ENCODE measurements around the gene CHCHD6.

CHCHD6 gene

GRCh38 chr3:126714276-126714900, 10.3 kb downstream of the CHCHD6 start:
- H3K9me3 ChIP-seq (ENCODE audit: control insufficient read depth, low read length): no peaks in the 10 kb centered on the region
- H3K27ac ChIP-seq (ENCODE audit: low read depth, low read length, severe bottlenecking): no peak overlapping the region
- no peaks in the 10 kb centered on the region for H3K36me3 ChIP-seq (ENCODE audit: control insufficient read depth, insufficient read depth, low read length)
- WGBS, 2 experiments (ENCODE audit: insufficient coverage in 2 of 2): 85 to 93% methylated on average over 13 of the region's 14 CpGs
- no peaks in the 10 kb centered on the region for H3K4me1 ChIP-seq (ENCODE audit: control insufficient read depth, insufficient read depth, low read length, poor library complexity, severe bottlenecking)
- no peak overlapping the region for H3K4me3 ChIP-seq (ENCODE audit: extremely low read depth, insufficient read depth, low read length, poor library complexity, severe bottlenecking)

DNA sequence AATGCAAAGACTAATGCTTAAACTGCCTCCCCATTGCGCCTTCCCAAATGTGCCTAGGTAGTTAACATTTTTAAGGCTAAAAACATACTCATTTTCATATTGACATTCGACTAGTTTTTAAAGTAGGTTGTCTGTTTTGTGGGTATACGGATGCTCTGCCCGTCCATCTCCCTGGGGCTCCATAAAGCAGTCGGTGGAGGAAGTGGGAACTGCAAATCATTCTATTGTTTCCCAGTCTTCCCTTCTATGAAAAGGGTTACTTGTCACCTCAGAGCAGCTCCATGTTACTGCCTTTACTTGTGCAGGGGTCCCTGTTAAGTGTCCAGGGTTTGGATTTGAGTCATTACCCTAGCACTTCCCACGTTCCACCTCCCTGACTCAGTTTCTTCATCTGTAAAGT, 10.9 kb downstream of the CHCHD6 start:
- H3K4me1 ChIP-seq (ENCODE audit: control insufficient read depth, insufficient read depth, low read length, poor library complexity, severe bottlenecking): no peaks in the 10 kb centered on the region
- WGBS, 2 experiments (ENCODE audit: insufficient coverage in 2 of 2): 73 to 93% methylated on average over 2 to 3 of the region's 6 CpGs
- no peak overlapping the region for H3K4me3 ChIP-seq (ENCODE audit: extremely low read depth, insufficient read depth, low read length, poor library complexity, severe bottlenecking)
- H3K36me3 ChIP-seq (ENCODE audit: control insufficient read depth, insufficient read depth, low read length): no peaks in the 10 kb centered on the region
- no peak overlapping the region for H3K27ac ChIP-seq (ENCODE audit: low read depth, low read length, severe bottlenecking)
- no peaks in the 10 kb centered on the region for H3K9me3 ChIP-seq (ENCODE audit: control insufficient read depth, low read length)

- Histone ChIP-seq H3K27ac (ENCODE audit: low read depth, low read length, severe bottlenecking) (no peak overlapping the region), H3K9me3 (ENCODE audit: control insufficient read depth, low read length) (no peaks in the 10 kb centered on the region), H3K4me1 (ENCODE audit: control insufficient read depth, insufficient read depth, low read length, poor library complexity, severe bottlenecking) (no peaks in the 10 kb centered on the region), H3K4me3 (ENCODE audit: extremely low read depth, insufficient read depth, low read length, poor library complexity, severe bottlenecking) (no peak overlapping the region), H3K36me3 (ENCODE audit: control insufficient read depth, insufficient read depth, low read length) (no peaks in the 10 kb centered on the region)
- 100% methylated on average over 1 of the region's 1 CpG; no CpG with 5 or more reads in 1 of the 2 experiments for WGBS, 2 experiments (ENCODE audit: insufficient coverage in 2 of 2)
Observed at GRCh38 chr3:126715432-126715831, 11.4 kb downstream of the CHCHD6 start.

- H3K27ac ChIP-seq (ENCODE audit: low read depth, low read length, severe bottlenecking): no peak overlapping the region
- H3K36me3 ChIP-seq (ENCODE audit: control insufficient read depth, insufficient read depth, low read length): no peaks in the 10 kb centered on the region
- no peaks in the 10 kb centered on the region for H3K4me1 ChIP-seq (ENCODE audit: control insufficient read depth, insufficient read depth, low read length, poor library complexity, severe bottlenecking)
- no peak overlapping the region for H3K4me3 ChIP-seq (ENCODE audit: extremely low read depth, insufficient read depth, low read length, poor library complexity, severe bottlenecking)
- 62 to 82% methylated on average over 4 to 7 of the region's 7 CpGs for WGBS, 2 experiments (ENCODE audit: insufficient coverage in 2 of 2)
- H3K9me3 ChIP-seq (ENCODE audit: control insufficient read depth, low read length): no peaks in the 10 kb centered on the region
Observed at GRCh38 chr3:126716057-126716456, 12.0 kb downstream of the CHCHD6 start.

GRCh38 chr3:126718561-126719445, 14.8 kb downstream of the CHCHD6 start:
- no peak overlapping the region for H3K4me3 ChIP-seq (ENCODE audit: extremely low read depth, insufficient read depth, low read length, poor library complexity, severe bottlenecking)
- H3K27ac ChIP-seq (ENCODE audit: low read depth, low read length, severe bottlenecking): no peak overlapping the region
- H3K9me3 ChIP-seq (ENCODE audit: control insufficient read depth, low read length): no peaks in the 10 kb centered on the region
- 77 to 81% methylated on average over 12 to 19 of the region's 20 CpGs for WGBS, 2 experiments (ENCODE audit: insufficient coverage in 2 of 2)
- no peaks in the 10 kb centered on the region for H3K4me1 ChIP-seq (ENCODE audit: control insufficient read depth, insufficient read depth, low read length, poor library complexity, severe bottlenecking)
- no peaks in the 10 kb centered on the region for H3K36me3 ChIP-seq (ENCODE audit: control insufficient read depth, insufficient read depth, low read length)

- WGBS, 2 experiments (ENCODE audit: insufficient coverage in 2 of 2): 78 to 80% methylated on average over 3 to 4 of the region's 5 CpGs
- Histone ChIP-seq H3K9me3 (ENCODE audit: control insufficient read depth, low read length) (no peaks in the 10 kb centered on the region), H3K27ac (ENCODE audit: low read depth, low read length, severe bottlenecking) (no peak overlapping the region), H3K4me1 (ENCODE audit: control insufficient read depth, insufficient read depth, low read length, poor library complexity, severe bottlenecking) (no peaks in the 10 kb centered on the region), H3K4me3 (ENCODE audit: extremely low read depth, insufficient read depth, low read length, poor library complexity, severe bottlenecking) (no peak overlapping the region), H3K36me3 (ENCODE audit: control insufficient read depth, insufficient read depth, low read length) (no peaks in the 10 kb centered on the region)
Observed at GRCh38 chr3:126720596-126720995, 16.6 kb downstream of the CHCHD6 start.

GRCh38 chr3:126721246-126721645, 17.2 kb downstream of the CHCHD6 start:
- WGBS, 2 experiments (ENCODE audit: insufficient coverage in 2 of 2): 93 to 97% methylated on average over 10 of the region's 10 CpGs
- H3K9me3 ChIP-seq (ENCODE audit: control insufficient read depth, low read length): no peaks in the 10 kb centered on the region
- H3K4me3 ChIP-seq (ENCODE audit: extremely low read depth, insufficient read depth, low read length, poor library complexity, severe bottlenecking): no peak overlapping the region
- H3K27ac ChIP-seq (ENCODE audit: low read depth, low read length, severe bottlenecking): no peak overlapping the region
- no peaks in the 10 kb centered on the region for H3K36me3 ChIP-seq (ENCODE audit: control insufficient read depth, insufficient read depth, low read length)
- no peaks in the 10 kb centered on the region for H3K4me1 ChIP-seq (ENCODE audit: control insufficient read depth, insufficient read depth, low read length, poor library complexity, severe bottlenecking)

DNA sequence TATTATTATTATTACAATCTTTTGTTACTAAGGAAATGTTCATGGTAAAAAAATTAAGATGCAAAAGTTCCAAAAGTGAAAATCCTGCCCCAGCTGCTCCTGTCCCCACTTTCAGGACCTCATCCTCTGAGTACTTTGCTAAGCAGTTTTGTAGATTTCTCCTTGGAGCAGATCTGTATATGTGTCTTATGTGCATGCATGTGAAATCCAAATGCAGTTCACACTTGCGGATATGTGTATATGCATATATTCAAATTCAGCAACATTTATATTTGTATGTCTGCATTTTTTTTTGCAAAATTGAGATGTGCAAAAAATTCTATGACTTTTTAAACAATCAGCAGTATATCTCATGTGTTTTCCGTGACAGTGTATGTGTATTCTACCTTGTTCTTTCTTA, 19.2 kb downstream of the CHCHD6 start:
- H3K36me3 ChIP-seq (ENCODE audit: control insufficient read depth, insufficient read depth, low read length): no peaks in the 10 kb centered on the region
- H3K27ac ChIP-seq (ENCODE audit: low read depth, low read length, severe bottlenecking): no peak overlapping the region
- no peak overlapping the region for H3K4me3 ChIP-seq (ENCODE audit: extremely low read depth, insufficient read depth, low read length, poor library complexity, severe bottlenecking)
- no CpG with 5 or more reads among the region's 2 CpGs for WGBS, 2 experiments (ENCODE audit: insufficient coverage in 2 of 2)
- no peaks in the 10 kb centered on the region for H3K4me1 ChIP-seq (ENCODE audit: control insufficient read depth, insufficient read depth, low read length, poor library complexity, severe bottlenecking)
- no peaks in the 10 kb centered on the region for H3K9me3 ChIP-seq (ENCODE audit: control insufficient read depth, low read length)

- Histone ChIP-seq H3K36me3 (ENCODE audit: control insufficient read depth, insufficient read depth, low read length) (no peaks in the 10 kb centered on the region), H3K27ac (ENCODE audit: low read depth, low read length, severe bottlenecking) (no peak overlapping the region), H3K4me3 (ENCODE audit: extremely low read depth, insufficient read depth, low read length, poor library complexity, severe bottlenecking) (no peak overlapping the region), H3K9me3 (ENCODE audit: control insufficient read depth, low read length) (no peaks in the 10 kb centered on the region), H3K4me1 (ENCODE audit: control insufficient read depth, insufficient read depth, low read length, poor library complexity, severe bottlenecking) (no peaks in the 10 kb centered on the region)
- no CpG with 5 or more reads among the region's 1 CpG for WGBS, 2 experiments (ENCODE audit: insufficient coverage in 2 of 2)
Observed at GRCh38 chr3:126723801-126724200, 19.8 kb downstream of the CHCHD6 start.

- Histone ChIP-seq H3K4me1 (ENCODE audit: control insufficient read depth, insufficient read depth, low read length, poor library complexity, severe bottlenecking) (no peaks in the 10 kb centered on the region), H3K36me3 (ENCODE audit: control insufficient read depth, insufficient read depth, low read length) (peaks cover 2% of the 10 kb centered on the region)
- WGBS, 2 experiments (ENCODE audit: insufficient coverage in 2 of 2): no CpG with 5 or more reads among the region's 1 CpG
Observed at GRCh38 chr3:126728680-126729079, 24.6 kb downstream of the CHCHD6 start.

DNA sequence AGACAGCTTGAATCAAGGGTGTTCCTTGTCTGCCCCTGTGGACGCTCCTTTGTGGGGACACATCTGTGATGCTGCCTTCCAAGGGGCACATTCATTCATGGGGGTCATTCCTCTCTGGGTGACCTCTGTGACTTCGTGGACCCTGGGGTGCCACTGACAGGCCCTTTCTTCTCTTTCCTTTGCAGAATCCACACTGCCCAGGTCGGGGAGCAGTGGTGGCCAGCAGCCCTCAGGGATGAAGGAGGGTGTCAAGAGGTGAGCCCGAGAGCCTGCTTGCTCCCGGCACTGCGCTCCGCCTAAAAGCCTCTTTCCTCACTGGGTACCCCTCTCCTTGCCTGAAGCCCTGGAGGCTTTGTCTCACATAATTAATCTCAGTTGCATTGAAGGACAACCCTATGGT, 26.3 kb downstream of the CHCHD6 start:
- no peaks in the 10 kb centered on the region for H3K9me3 ChIP-seq (ENCODE audit: control insufficient read depth, low read length)
- 86 to 98% methylated on average over 6 of the region's 7 CpGs for WGBS, 2 experiments (ENCODE audit: insufficient coverage in 2 of 2)

More at GRCh38 chr3:126728680-126729079, 24.6 kb downstream of the CHCHD6 start:
- Histone ChIP-seq H3K9me3 (ENCODE audit: control insufficient read depth, low read length) (no peaks in the 10 kb centered on the region), H3K27ac (ENCODE audit: low read depth, low read length, severe bottlenecking) (no peak overlapping the region), H3K4me3 (ENCODE audit: extremely low read depth, insufficient read depth, low read length, poor library complexity, severe bottlenecking) (no peak overlapping the region)

More for the DNA sequence above, 26.3 kb downstream of the CHCHD6 start:
- H3K4me1 ChIP-seq (ENCODE audit: control insufficient read depth, insufficient read depth, low read length, poor library complexity, severe bottlenecking): no peaks in the 10 kb centered on the region
- no peak overlapping the region for H3K27ac ChIP-seq (ENCODE audit: low read depth, low read length, severe bottlenecking)
- H3K36me3 ChIP-seq (ENCODE audit: control insufficient read depth, insufficient read depth, low read length): peaks cover 5% of the 10 kb centered on the region
- no peak overlapping the region for H3K4me3 ChIP-seq (ENCODE audit: extremely low read depth, insufficient read depth, low read length, poor library complexity, severe bottlenecking)
